MM.1S (cell line): Measurements from ENCODE around the gene ERICH6.

Experiments used
- EZH2 ChIP-seq: fragments of 300-600 bp; sonication (generic); optimal IDR thresholded peaks from 2 replicates; pipeline ENCODE3; 2017; ENCODE audit warnings: low read depth, mild to moderate bottlenecking, antibody characterized with exemption, low read length, mixed read lengths
- EZH2phosphoT487 ChIP-seq: fragments of 300-600 bp; sonication (generic); IDR thresholded peaks from 2 replicates; pipeline ENCODE4 v1.6.1; 2018; ENCODE audit warnings: antibody characterized with exemption, low read length
- TF ChIP-seq, protein P1 (sequence below): fragments of 300-600 bp; sonication (generic); IDR thresholded peaks from 2 replicates; pipeline ENCODE4 v1.5.1; 2016; ENCODE audit warnings: antibody characterized with exemption, low read length, mixed read lengths

DNA sequence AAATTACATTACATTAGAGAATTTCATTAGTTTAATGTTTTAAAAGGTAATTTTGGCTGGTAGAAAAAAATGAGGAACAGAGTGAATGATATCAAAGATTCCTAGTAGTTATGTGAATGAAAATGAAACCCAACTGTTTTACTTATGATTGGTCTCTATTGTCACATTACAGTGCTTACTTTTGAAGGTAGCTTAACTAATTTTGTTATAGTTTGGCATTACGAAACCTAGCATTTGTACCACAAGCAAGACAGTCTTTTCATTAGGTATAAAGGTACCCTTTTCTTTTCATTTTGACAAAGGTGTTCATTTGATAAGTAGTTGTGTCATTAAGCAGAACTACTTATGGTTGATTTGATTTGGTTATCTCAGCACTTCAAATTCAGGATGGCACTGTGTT, 93.7 kb downstream of the ERICH6 start:
- TF ChIP-seq EZH2phosphoT487 (no peak), EZH2 (no peak)
- TF ChIP-seq, protein P1, sequence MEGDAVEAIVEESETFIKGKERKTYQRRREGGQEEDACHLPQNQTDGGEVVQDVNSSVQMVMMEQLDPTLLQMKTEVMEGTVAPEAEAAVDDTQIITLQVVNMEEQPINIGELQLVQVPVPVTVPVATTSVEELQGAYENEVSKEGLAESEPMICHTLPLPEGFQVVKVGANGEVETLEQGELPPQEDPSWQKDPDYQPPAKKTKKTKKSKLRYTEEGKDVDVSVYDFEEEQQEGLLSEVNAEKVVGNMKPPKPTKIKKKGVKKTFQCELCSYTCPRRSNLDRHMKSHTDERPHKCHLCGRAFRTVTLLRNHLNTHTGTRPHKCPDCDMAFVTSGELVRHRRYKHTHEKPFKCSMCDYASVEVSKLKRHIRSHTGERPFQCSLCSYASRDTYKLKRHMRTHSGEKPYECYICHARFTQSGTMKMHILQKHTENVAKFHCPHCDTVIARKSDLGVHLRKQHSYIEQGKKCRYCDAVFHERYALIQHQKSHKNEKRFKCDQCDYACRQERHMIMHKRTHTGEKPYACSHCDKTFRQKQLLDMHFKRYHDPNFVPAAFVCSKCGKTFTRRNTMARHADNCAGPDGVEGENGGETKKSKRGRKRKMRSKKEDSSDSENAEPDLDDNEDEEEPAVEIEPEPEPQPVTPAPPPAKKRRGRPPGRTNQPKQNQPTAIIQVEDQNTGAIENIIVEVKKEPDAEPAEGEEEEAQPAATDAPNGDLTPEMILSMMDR: no peak
